Stimulated activated naive B cell treated with anti-CD40 and anti-IgM and Interleukin-4, amounts not matched to agents 10 μg/mL and 1 μg/mL and 100 μg/mL, for 72 hours (primary cell): ENCODE results near the gene SMIM7.

Source experiments
- ATAC-seq, 2 donors: fragments of 150-1000 bp; cut with Tn5 transposase; replicated peaks; 2 replicates each; pipeline ENCODE4 v1.10.0; 2021; ENCODE audit warnings: moderate library complexity in 1 of 2
- DNase-seq: peaks from one replicate; pipeline ENCODE4 v3.0.0; 2021
- H3K27ac Mint-ChIP-seq: one replicate; pipeline ENCODE4 v1.8.0; 2022; ENCODE audit warnings: mild to moderate bottlenecking, mixed read lengths
- H3K27me3 Mint-ChIP-seq, 2 donors: one replicate each; pipeline ENCODE4 v1.8.0; 2022; ENCODE audit warnings: mixed read lengths in 2 of 2
- H3K36me3 Mint-ChIP-seq, 2 donors: one replicate each; pipeline ENCODE4 v1.8.0; 2022; ENCODE audit warnings: mixed read lengths in 2 of 2, mild to moderate bottlenecking in 1 of 2
- H3K4me1 Mint-ChIP-seq, 2 donors: one replicate each; pipeline ENCODE4 v1.8.0; 2022; ENCODE audit warnings: mixed read lengths in 2 of 2, mild to moderate bottlenecking in 1 of 2
- H3K4me3 Mint-ChIP-seq, 2 donors: one replicate each; pipeline ENCODE4 v1.8.0; 2022; ENCODE audit warnings: mild to moderate bottlenecking in 2 of 2, mixed read lengths in 2 of 2, moderate library complexity in 1 of 2
- H3K9me3 Mint-ChIP-seq, 2 donors: one replicate each; pipeline ENCODE4 v1.8.0; 2022; ENCODE audit warnings: mixed read lengths in 2 of 2, mild to moderate bottlenecking in 1 of 2

Gene SMIM7

GRCh38 chr19:16645140-16645539 is 14.8 kb downstream of the SMIM7 start:
- H3K9me3 Mint-ChIP-seq = no peaks in the 10 kb centered on the region
- H3K27ac Mint-ChIP-seq = no peak overlapping the region
- H3K4me1 Mint-ChIP-seq = peaks cover 8 to 25% of the 10 kb centered on the region in 2 donors
- no peak for DNase-seq
- no peak overlapping the region for H3K4me3 Mint-ChIP-seq
- peaks cover 35 to 41% of the 10 kb centered on the region in 2 donors for H3K36me3 Mint-ChIP-seq
- no peaks in the 10 kb centered on the region for H3K27me3 Mint-ChIP-seq
- no peak for ATAC-seq

- Mint-ChIP-seq H3K4me1 (peaks cover 10 to 26% of the 10 kb centered on the region in 2 donors), H3K27ac (no peak overlapping the region), H3K27me3 (no peaks in the 10 kb centered on the region), H3K36me3 (peaks cover 35 to 54% of the 10 kb centered on the region in 2 donors), H3K9me3 (no peaks in the 10 kb centered on the region), H3K4me3 (no peak overlapping the region)
- DNase-seq (no peak), ATAC-seq (no peak)
These were observed 18.2 kb downstream of the SMIM7 start for GRCh38 chr19:16641695-16642094.

- H3K27ac Mint-ChIP-seq = peak overlapping the region; percentile 31
- ATAC-seq (no peak), DNase-seq (no peak)
- H3K9me3 Mint-ChIP-seq = no peaks in the 10 kb centered on the region
- H3K4me1 Mint-ChIP-seq = peaks cover 11 to 29% of the 10 kb centered on the region in 2 donors
- peaks cover 35 to 56% of the 10 kb centered on the region in 2 donors for H3K36me3 Mint-ChIP-seq
- no peak overlapping the region for H3K4me3 Mint-ChIP-seq
- H3K27me3 Mint-ChIP-seq = no peaks in the 10 kb centered on the region
These were observed 19.0 kb downstream of the SMIM7 start for GRCh38 chr19:16640951-16641350.

- Mint-ChIP-seq H3K9me3 (no peaks in the 10 kb centered on the region), H3K4me3 (no peak overlapping the region), H3K36me3 (peaks cover 31 to 60% of the 10 kb centered on the region in 2 donors), H3K27me3 (no peaks in the 10 kb centered on the region), H3K4me1 (peaks cover 9 to 25% of the 10 kb centered on the region in 2 donors), H3K27ac (peak overlapping the region; percentile 14)
- DNase-seq (no peak), ATAC-seq (no peak)
These were observed 21.3 kb downstream of the SMIM7 start for GRCh38 chr19:16638666-16639065.

GRCh38 chr19:16637535-16637934 is 22.4 kb downstream of the SMIM7 start:
- no peaks in the 10 kb centered on the region for H3K9me3 Mint-ChIP-seq
- H3K4me3 Mint-ChIP-seq = no peak overlapping the region
- H3K4me1 Mint-ChIP-seq = peaks cover 9 to 21% of the 10 kb centered on the region in 2 donors
- no peaks in the 10 kb centered on the region for H3K27me3 Mint-ChIP-seq
- DNase-seq = no peak
- peaks cover 27 to 51% of the 10 kb centered on the region in 2 donors for H3K36me3 Mint-ChIP-seq
- no peak for ATAC-seq
- H3K27ac Mint-ChIP-seq = peak overlapping the region; percentile 20

- H3K36me3 Mint-ChIP-seq = peaks cover 25 to 45% of the 10 kb centered on the region in 2 donors
- H3K4me3 Mint-ChIP-seq = no peak overlapping the region
- H3K27ac Mint-ChIP-seq = no peak overlapping the region
- DNase-seq (no peak), ATAC-seq (no peak)
- H3K4me1 Mint-ChIP-seq = peaks cover 20 to 23% of the 10 kb centered on the region in 2 donors
- H3K27me3 Mint-ChIP-seq = no peaks in the 10 kb centered on the region
- H3K9me3 Mint-ChIP-seq = peaks cover 0 to 1% of the 10 kb centered on the region in 2 donors
These were observed 28.5 kb downstream of the SMIM7 start for GRCh38 chr19:16631465-16631864.

GRCh38 chr19:16628984-16629691 is 30.8 kb downstream of the SMIM7 start:
- peak overlapping the region; percentile 92 to 98 for H3K4me3 Mint-ChIP-seq
- DNase-seq (no peak), ATAC-seq (peak; percentile 24 to 29)
- H3K27me3 Mint-ChIP-seq = no peaks in the 10 kb centered on the region
- H3K9me3 Mint-ChIP-seq = peaks cover 0 to 1% of the 10 kb centered on the region in 2 donors
- H3K27ac Mint-ChIP-seq = peak overlapping the region; percentile 99
- H3K36me3 Mint-ChIP-seq = peaks cover 34 to 43% of the 10 kb centered on the region in 2 donors
- H3K4me1 Mint-ChIP-seq = peaks cover 27 to 38% of the 10 kb centered on the region in 2 donors

- peak within 1 kb of the TSS; percentile 95 to 98 for H3K4me3 Mint-ChIP-seq
- H3K9me3 Mint-ChIP-seq = peaks cover 0 to 1% of the 10 kb centered on the region in 2 donors
- H3K27ac Mint-ChIP-seq = peak within 1 kb of the TSS; percentile 99
- no peaks in the 10 kb centered on the region for H3K27me3 Mint-ChIP-seq
- peak; percentile 93 to 94 for ATAC-seq
- H3K36me3 Mint-ChIP-seq = peaks cover 37 to 47% of the 10 kb centered on the region in 2 donors
- DNase-seq = peak; percentile 90
- peaks cover 32 to 46% of the 10 kb centered on the region in 2 donors for H3K4me1 Mint-ChIP-seq
These were observed 31.6 kb downstream of the SMIM7 start, which contains the start of gene MED26 for GRCh38 chr19:16628183-16628983. Gene MED26 (minus strand): TSS chr19:16628204. CDS start chr19:16627943, 261 bp downstream.

GRCh38 chr19:16627928-16628182 is 32.1 kb downstream of the SMIM7 start:
- peaks cover 0 to 1% of the 10 kb centered on the region in 2 donors for H3K9me3 Mint-ChIP-seq
- H3K27ac Mint-ChIP-seq = peak overlapping the region; percentile 99
- DNase-seq (no peak), ATAC-seq (peak in 1 of 2 donors; percentile 0)
- peaks cover 37 to 47% of the 10 kb centered on the region in 2 donors for H3K36me3 Mint-ChIP-seq
- peak overlapping the region; percentile 95 to 98 for H3K4me3 Mint-ChIP-seq
- no peaks in the 10 kb centered on the region for H3K27me3 Mint-ChIP-seq
- H3K4me1 Mint-ChIP-seq = peaks cover 32 to 49% of the 10 kb centered on the region in 2 donors

- no peak for ATAC-seq
- H3K9me3 Mint-ChIP-seq = peaks cover 0 to 1% of the 10 kb centered on the region in 2 donors
- DNase-seq = no peak
These were observed 32.6 kb downstream of the SMIM7 start for GRCh38 chr19:16627193-16627927.

GRCh38 chr19:16626796-16627192 is 33.1 kb downstream of the SMIM7 start:
- peaks cover 37 to 38% of the 10 kb centered on the region in 2 donors for H3K36me3 Mint-ChIP-seq
- peaks cover 0 to 1% of the 10 kb centered on the region in 2 donors for H3K9me3 Mint-ChIP-seq
- peaks cover 34 to 59% of the 10 kb centered on the region in 2 donors for H3K4me1 Mint-ChIP-seq
- H3K27ac Mint-ChIP-seq = peak overlapping the region; percentile 97
- no peaks in the 10 kb centered on the region for H3K27me3 Mint-ChIP-seq
- ATAC-seq = no peak
- peak overlapping the region; percentile 92 to 95 for H3K4me3 Mint-ChIP-seq
- DNase-seq = no peak

More at GRCh38 chr19:16627193-16627927, 32.6 kb downstream of the SMIM7 start:
- peaks cover 32 to 53% of the 10 kb centered on the region in 2 donors for H3K4me1 Mint-ChIP-seq
- peaks cover 37 to 44% of the 10 kb centered on the region in 2 donors for H3K36me3 Mint-ChIP-seq
- no peaks in the 10 kb centered on the region for H3K27me3 Mint-ChIP-seq
- peak overlapping the region; percentile 97 for H3K27ac Mint-ChIP-seq
- peak overlapping the region; percentile 92 to 95 for H3K4me3 Mint-ChIP-seq

- DNase-seq (no peak), ATAC-seq (no peak)
- H3K9me3 Mint-ChIP-seq = no peaks in the 10 kb centered on the region
- H3K27me3 Mint-ChIP-seq = no peaks in the 10 kb centered on the region
- H3K36me3 Mint-ChIP-seq = peaks cover 28 to 29% of the 10 kb centered on the region in 2 donors
- peaks cover 45 to 72% of the 10 kb centered on the region in 2 donors for H3K4me1 Mint-ChIP-seq
- peak overlapping the region; percentile 44 for H3K27ac Mint-ChIP-seq
- no peak overlapping the region for H3K4me3 Mint-ChIP-seq
These were observed 34.6 kb downstream of the SMIM7 start for GRCh38 chr19:16625163-16625958.

- Mint-ChIP-seq H3K27ac (no peak overlapping the region), H3K4me3 (no peak overlapping the region), H3K4me1 (peaks cover 52 to 80% of the 10 kb centered on the region in 2 donors), H3K9me3 (no peaks in the 10 kb centered on the region), H3K27me3 (no peaks in the 10 kb centered on the region), H3K36me3 (peaks cover 28 to 30% of the 10 kb centered on the region in 2 donors)
- DNase-seq (no peak), ATAC-seq (no peak)
These were observed 35.7 kb downstream of the SMIM7 start for GRCh38 chr19:16624236-16624635.
